Stimulated activated CD4-positive, alpha-beta T cell treated with anti-CD3 and anti-CD28 coated beads, Interleukin-12 subunit alpha, Interleukin-12 subunit beta, amount 100 ng/mL, for 4 hours (primary cell): ENCODE results near the gene TFPI2.

Experiments used
- DNase-seq: peaks from one replicate; pipeline ENCODE4 v3.0.0-alpha.2; 2020

Gene TFPI2

DNA sequence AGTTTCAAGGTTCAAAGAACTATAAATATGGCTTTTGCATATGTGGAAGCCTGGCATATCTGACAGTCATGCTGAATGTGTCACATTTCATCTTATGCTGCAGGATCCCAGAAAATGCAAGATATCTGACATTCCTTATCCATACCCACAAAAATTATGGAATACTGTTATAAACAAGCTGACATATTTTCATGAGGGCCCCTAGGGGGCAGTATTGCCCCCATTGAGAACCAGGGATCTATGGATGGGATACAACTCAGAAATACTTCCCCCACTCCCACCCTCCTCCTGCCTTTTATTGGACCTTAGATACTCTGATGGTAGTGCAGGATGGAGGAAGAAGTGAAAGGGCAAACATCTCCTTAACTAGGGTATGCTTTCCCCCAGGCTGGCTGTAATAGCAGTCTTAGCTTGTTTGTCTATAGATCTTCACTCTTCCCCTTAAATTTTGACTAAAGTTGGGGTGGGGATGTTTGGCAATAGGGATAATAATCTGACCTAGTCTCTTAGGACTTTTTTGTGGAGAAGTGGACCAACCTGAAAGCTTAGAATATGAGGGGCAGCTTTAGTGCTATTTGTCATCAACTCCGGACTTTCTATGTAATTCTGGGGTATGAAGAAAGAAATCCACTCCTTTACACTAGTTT, 12.3 kb upstream of the TFPI2 start:
- DNase-seq: no peak

DNA sequence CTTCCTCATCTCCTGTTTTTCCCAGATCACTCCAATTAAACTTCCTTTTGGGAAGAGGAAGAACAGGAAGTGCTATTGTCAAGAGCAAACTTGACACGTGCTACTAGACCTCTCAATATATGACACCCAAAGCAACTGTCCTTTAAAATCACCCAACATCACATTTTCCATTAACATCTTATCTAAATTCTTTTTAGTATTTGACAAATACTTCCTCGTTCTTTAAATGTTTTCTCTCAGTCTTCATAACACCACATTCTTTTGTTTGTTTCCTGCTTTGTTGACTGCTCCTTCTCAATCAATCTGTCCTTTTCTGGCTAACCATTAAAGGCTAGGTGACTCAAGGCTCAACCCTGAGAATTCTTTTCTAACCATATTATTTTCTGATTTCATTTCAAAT, 7.1 kb upstream of the TFPI2 start:
- DNase-seq: no peak

DNA sequence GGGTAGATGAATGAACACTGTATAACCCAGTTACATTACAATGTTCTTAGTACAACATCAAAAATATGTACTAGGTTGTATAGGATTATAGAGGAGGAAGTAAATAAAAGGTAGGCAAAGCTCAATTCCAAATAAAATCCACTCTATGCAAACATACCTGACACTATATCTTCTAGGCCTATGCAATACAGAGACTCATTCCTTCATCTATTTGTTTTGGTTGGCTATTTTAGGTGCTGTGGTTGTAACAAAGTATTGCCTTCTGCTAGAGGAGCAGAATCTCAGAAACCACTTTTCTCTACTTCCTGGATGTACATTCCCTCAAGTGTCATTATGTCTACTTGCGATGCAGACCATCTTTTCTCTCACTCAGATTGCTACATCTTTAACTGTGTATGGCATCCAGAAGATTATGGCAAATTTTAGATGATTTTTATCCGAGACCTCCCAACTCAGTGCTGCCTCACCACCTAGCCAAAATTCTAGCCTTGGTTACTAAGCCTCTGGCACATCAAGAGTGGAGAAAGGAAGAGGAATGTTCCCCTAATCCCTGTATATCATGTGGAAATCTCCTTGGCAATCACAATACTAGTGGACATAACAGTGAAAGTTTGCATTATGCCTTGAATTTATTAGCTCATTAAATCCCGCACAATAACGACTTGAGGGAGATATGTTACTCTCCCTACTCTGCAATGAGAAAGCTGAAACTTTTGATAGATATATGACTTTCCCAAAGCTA, 5.5 kb upstream of the TFPI2 start:
- no peak for DNase-seq

DNA sequence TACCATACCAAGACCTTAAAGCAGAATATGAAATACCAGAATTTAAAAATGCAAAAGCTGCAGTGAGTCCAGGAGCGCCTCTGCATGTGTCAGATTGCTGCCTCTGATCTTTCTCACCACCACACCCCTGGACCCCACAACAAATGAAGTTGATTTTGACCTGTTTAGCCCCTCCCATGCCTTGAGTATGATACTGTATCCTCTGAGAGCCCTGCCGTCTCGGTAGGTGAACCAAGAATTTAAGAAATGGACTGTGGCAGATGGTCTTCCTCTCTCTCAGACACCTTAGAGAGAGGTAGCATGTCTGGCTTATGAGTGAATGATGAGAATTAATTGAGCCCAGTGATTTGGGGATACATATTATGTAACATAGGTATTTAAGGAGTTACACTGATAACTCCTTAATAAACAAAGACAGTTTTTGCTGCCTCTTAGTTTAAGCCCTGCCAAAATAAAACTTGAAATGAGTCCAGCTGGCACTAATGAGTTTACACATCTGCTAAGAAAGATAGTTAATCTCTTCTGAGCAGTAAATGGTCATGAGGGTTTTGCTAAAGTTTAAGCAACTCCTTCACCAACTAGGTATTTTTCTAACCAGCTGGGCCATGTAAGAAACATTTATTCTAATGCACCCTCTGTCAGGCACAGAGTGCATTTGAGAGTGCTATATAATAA, 4.5 kb upstream of the TFPI2 start:
- no peak for DNase-seq

DNA sequence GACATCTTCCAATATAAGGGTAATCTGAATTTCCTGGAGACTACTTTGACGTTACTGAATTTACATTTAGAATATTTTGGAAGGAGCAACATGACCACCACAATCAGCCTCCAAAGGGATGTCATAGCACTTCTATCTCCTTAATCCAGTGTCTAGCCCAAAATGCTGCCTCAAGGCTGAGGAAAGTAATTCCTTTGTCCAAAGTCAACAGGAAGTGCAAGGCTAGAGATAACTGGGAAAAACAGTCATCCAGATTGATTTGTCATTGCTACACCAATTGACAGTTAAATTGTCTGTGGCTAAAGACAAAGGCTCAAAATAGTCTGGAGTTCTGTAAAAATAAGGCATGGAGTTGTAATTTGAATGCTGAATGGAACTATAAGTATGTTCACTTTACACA, 3.9 kb upstream of the TFPI2 start:
- no peak for DNase-seq

DNA sequence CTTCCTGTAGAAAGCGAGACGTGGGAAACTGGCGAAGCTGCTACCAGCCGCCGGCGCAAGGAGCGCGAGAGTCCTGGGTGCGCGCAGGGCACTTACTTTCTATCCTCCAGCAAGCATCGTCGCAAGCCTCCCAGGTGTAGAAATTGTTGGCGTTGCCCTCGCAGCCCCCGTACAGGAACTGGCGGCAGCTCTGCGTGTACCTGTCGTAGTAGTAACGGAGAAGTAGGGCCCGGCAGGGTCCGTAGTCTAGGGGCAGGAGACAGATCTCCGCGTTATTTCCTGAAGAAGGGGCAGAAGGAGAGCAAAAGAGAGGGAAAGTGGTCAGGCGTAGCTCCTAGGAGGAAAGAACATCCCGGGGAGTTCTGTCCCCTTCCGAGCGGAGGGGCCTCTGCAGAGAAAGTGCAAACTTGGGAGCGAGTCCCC, 501 bp downstream of the TFPI2 start:
- no peak for DNase-seq

DNA sequence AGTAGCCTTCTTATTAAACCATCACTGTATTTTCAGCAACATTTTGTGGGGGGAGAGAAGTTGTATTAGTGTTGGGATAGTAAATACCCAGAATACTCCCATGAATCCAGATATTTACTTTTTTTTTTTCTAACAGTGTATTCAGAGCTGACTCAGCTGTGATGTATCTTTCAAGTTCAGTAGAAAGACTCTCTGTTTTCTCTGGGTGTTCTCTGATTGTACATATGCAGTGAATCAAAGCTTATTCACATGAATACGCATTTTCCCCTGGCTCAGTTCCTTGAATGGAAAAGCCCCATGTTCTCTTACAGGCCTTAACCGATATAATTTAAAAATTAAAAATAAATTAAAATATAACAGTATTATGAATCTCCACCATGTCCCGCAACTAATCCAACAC, 1.3 kb downstream of the TFPI2 start:
- DNase-seq: no peak

DNA sequence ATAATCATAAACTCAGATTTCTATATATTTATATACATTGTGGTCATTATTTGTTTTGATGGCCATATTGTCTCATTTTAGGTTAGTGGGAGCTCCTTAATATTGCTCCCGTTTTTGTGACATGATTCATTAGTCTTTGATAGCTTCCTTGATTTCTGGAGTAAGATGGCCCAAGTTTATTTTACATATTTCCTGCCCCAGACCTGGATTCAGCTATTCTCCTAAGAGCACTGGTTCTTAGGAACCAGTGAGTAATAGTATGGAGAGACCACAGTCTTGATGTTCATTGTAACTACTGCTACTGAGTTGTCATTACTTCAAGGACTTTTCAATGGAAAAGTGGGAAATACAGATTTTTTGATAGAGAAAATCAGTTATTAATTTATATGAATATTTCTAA, 6.0 kb downstream of the TFPI2 start:
- DNase-seq: no peak

DNA sequence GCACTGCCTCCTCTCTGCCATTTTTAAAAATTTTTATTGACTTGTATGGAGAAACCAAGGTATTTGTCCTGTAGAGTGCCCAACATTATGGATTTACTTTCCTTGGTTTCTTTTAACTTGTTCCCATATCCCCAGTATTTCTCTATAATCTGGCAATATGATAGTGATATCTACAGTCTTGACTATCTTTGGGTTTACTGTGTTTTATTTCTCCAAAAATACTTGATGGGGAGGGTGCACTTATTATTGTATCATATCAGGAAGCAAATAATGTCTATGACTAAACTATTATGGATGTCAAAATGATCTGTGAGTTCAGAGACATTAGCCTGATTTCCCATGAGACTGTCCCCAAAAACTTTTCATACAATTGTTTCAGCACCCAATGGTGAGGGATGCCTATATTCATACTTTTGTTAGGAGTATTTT, 6.6 kb downstream of the TFPI2 start:
- no peak for DNase-seq

DNA sequence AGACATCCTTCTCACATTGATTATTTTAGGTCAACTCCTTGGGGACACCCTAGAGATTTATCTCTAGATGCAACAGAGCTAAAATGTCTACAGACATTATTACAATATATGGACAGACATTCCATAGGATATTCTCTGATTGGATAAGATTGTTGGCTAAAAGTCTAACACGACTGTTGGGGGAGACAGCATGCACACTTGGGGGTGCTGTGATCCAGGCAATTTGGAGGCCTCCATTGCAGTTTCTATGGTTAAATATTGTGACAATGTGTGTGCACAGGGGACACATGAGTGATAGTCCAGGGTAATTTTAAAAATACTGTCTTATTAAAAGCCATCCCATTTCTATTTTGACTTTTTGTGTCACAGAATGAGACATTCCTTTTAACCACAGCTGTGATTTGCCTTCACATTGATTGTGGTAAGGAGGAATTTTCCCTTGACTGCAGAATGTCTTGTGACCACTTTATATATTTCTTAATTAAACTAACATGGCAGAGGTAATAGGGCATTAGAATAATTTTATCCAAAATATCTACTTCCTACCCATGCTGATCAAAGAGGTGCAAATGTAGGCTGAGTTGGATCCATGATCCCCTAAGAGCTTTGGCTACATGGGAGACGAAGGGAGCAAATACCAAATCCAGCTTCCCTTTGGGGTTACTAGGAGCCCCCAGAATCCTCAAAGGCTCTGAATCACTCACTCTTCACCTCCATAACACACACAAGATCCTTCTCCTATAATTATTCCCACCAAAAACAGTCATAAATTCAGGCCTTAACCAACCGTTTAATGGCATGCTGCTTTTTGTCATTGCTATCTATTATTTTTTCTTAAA, 7.3 kb downstream of the TFPI2 start:
- DNase-seq: no peak

DNA sequence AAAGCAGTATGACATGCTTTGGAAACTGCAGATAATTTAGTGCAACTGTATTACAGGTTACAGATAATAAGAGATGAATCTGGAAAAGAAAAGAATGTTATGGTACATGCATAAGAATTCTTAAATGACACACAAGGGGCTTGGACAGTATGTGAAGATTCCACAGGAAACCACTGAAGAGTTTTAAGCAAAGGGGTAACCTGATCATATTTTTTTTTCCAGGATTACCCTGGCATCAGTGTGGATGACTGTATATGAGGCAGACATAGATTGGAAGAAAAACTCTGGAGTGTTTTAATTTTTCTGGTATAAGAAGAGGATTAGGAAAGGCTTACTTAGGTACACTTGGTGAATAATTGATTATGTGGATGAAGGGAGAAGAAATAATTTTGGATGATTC, 8.1 kb downstream of the TFPI2 start:
- DNase-seq: no peak

DNA sequence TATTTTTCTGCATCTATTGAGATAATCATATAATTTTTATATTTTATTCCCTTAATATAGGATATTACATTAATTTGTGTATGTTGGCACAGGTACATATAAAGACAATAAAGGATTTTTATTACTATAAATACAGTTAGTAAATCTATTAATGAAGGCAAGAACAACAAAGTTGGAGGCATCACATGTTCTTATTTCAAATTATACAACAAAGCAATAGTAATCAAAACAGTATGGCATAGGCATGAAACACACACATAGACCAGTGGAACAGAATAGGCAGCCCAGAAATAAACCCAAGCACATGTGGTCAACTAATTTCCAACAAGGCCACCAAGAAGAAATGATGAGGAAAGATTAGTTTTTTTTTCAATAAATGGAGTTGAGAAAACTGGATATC, 11.2 kb downstream of the TFPI2 start:
- no peak for DNase-seq

DNA sequence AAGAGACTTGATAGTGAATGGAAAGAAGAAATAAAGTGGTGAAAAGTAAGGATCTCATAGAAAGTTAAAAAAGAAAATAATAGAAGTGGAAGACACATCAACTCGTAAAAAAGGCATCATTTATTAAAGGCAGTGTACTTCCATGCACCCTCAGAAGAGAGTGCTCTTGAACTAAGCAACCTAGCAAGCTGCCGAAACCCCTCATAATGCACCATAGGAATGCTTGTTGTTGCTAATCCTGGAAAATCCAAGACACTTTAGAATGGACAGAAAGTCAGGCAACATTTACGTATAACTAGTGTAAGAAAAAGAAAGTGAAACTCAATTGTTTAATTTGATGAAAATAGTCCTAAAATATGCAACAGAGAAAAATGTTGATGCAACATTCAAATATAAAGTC, 12.8 kb downstream of the TFPI2 start:
- DNase-seq: no peak

DNA sequence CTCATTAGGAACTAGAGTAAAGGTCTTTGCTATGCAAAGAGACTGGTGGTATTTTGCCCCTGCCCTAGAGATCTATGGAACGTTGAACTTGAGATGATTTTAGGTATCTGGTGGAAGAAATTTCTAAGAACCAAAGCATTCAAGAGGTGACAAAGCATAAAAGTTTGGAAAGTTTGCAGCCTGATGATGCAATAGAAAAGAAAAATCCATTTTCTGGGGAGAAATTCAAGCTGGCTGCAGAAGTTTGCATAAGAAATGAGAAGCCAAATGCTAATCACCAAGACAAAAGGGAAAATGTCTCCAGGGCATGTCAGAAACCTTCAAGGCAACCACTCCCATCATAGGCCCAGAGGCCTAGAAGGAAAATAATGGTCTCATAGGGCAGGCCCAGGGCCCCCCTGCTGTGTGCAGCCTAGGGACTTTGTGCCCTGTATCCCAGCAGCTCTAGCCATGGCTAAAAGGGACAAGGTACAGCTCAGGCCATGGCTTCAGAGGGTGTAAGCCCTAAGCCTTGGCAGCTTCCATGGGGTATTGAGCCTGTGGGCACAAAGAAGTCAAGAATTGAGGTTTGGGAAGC, 16.5 kb downstream of the TFPI2 start:
- DNase-seq: no peak

DNA sequence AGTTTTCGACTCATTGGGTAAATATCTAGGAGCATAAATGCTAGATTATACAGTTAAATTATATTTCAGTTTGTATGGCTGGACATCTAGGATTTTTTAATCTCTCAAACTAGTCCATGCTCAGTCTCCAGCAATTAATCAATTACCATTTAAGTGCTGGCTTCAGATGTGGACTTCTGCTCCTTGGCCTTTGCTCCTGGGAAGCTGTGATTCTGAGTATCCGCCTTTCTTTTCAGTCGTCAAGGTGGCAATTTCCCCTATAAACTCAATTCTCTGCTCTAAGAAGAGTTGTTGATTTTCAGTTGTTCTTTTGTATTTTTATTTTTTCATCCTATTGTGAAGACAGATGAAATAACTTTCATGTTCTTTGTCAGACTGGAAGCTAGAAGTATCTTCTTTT, 23.7 kb downstream of the TFPI2 start:
- no peak for DNase-seq

DNA sequence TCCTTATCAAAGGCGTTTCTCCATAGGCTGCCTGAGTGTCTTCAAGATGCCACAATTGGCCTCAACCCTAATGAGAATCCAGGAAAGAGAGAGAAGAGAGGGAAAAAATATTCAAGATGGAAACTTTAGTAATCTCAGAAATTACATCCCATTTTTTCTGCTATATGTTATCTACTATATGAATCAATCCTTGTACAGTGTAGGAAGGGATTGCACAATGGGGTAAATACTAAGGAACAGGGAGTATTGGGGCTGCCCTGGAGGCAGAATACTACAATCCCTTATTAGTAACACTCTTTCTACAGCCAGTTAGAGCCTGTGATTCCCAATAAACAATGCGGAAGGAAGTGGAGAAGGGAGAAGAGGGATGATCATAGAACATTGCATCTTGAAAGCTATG, 27.9 kb downstream of the TFPI2 start:
- DNase-seq: no peak

DNA sequence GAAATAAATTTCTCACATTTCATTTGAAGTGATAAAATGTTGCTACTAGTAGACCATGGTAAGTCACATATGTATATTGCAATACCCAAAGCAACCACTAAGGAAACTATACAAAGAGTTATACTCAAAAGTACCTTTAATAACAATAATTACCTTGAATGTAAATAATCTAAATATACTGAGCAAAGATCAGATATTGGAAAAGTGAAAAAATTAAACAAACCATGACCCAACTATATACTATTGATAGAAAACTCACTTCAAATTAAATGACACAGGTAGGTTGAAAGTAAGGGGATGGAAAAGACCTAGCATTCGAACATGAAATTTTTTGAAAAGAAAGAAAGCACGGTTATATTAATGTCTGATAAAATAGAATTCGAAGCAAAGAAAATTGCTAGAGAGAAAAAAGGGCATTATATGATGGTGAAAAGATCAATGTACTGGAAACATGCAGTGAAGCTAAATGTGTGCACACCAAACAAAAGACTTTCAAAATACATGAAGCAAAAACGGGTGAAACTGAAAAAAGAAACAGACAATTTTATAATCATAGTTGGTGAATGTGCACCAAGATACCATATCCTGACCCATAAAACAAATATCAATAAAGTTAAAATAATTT, 29.1 kb downstream of the TFPI2 start:
- no peak for DNase-seq

DNA sequence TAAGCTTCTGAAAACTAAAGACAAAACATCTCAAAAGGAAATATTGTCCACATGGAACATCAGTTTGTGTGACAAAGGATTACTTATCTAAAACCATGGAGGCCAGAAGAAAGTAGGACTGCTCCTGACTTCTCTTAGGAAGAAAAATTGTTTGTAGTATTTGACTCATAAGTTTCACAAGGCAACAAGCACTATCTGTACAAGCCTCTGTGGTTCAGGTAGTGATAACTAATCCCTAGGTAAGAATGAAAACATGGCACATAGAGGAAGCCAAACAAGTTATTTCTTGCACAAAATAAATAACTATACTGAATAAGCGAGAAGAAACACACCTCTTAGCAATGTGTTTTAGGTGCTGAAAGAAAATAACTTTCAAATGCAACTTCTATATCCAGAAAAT, 30.3 kb downstream of the TFPI2 start:
- DNase-seq: no peak

DNA sequence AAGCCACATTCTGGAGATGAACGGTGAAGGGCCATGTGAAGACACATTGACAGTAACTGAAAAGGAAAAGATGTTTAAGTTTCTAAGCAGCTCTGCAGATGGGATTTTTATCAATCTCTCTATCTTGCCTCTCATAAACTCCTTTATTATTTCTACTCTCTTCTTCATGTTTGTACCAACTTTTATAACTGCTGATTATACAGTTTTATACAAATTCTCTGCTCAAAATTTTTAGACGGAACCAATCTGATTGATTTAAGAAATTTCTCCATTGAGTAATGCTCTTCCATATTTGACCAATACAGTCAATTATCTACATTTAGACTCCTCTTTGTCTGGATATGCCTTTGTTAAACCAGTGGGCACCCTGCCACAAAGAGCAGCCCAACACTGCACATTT, 31.7 kb downstream of the TFPI2 start:
- DNase-seq: no peak

DNA sequence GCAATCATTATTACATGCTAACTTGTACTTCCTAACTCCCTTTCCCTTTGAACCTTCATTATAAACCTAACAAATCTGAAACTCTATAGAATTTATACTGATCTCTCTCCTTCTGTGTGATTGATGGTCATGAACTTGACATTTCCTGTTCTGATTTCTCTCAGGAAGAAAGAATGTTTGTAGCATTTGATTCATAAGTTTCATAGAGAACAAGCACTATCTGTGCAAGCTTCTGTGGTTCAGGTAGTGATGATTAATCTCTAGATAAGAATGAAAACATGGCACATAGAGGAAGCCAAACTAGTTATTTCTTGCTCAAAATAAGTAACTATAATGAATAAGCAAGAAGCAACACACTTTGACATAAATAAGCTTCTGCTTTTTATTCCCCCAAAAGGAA, 34.2 kb downstream of the TFPI2 start:
- DNase-seq: no peak

DNA sequence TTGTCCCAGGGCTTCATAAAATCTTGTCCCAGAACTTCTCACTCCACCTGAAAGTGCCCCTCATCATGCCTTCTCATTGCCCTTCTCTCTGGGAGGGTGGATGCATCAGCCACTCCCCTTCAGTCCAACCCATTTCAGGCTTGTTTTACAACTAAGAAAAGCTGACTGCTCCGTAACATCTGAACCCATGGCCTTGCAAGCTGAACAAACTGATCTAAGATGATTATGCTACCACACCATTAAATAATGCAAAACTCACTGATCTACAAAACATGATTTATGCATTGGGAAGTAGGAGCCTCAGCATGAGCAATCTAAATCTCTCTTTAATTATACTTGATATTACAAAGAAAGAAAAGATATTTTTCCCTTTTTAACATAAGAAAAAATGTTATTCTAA, 34.8 kb downstream of the TFPI2 start:
- DNase-seq: no peak

DNA sequence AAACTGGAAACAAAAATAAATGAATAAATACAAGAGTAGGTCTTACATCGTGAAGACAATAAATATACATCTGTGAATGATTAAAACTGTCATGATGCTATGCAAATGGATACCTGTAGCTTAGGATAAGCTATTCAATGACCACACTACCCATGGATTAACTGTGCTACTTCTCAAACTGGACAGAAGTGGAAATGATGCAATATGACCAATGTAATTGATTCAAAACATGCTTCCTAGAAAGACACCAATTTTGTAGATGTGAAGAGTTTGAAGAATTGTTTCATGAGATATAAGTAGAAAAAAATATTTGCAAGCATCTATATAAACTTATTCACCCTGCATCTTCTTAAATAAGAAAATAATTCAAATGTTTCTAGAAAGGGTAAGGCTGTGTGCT, 36.1 kb downstream of the TFPI2 start:
- no peak for DNase-seq

DNA sequence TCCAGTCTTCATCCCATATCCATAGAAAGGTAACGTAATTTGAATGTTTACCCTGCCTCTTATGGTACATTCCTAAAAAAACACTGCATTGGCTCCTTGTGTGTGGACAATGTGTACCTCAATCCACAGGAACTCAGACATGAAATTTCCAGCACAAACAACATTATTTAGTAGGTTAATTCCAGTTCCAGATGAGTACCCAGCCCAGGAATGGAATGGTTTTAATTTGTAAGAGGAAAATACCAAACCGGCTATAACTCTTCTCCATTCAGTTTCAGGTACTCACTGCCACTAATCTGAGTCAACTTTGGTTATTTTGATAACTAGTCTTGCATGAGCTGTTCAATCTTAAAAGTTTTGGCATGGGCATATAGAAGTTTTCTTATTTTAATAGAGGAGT, 39.0 kb downstream of the TFPI2 start:
- no peak for DNase-seq
